GM23338 (cell line): ENCODE results near the gene A4GNT. TPM values are rescaled to one million over a fixed set of nuclear protein-coding genes. Genes with fewer than 3 reads are reported as not detected.

ENCODE experiments used
- ATAC-seq: fragments of 200-7000 bp; cut with Tn5 transposase; 3 replicates; pipeline ENCODE4 v1.9.1; 2020
- DNase-seq: peaks from one replicate; pipeline ENCODE4 v3.0.0-alpha.2; 2015; ENCODE audit warnings: low spot score
- H2AFZ ChIP-seq: fragments of 200-600 bp; sonication (generic); 2 replicates; pipeline ENCODE4 v1.8.0; 2016; ENCODE audit warnings: antibody characterized with exemption, mild to moderate bottlenecking, moderate library complexity
- H3F3A ChIP-seq: fragments of 200-600 bp; sonication (generic); replicated peaks from 2 replicates; pipeline ENCODE4 v1.8.0; 2017; ENCODE audit warnings: antibody characterized with exemption, mixed run types, low read depth
- H3K27ac ChIP-seq: fragments of 200-600 bp; sonication (generic); 2 replicates; pipeline ENCODE4 v1.6.1; 2016; ENCODE audit warnings: low read depth
- H3K27me3 ChIP-seq: fragments of 200-600 bp; sonication (generic); 2 replicates; pipeline ENCODE4 v1.8.0; 2016; ENCODE audit warnings: mild to moderate bottlenecking, mixed run types, moderate library complexity; ENCODE audit not compliant: insufficient read depth
- H3K36me3 ChIP-seq: fragments of 200-600 bp; sonication (generic); 2 replicates; pipeline ENCODE4 v1.8.0; 2016; ENCODE audit warnings: mild to moderate bottlenecking; ENCODE audit not compliant: insufficient read depth
- H3K4me1 ChIP-seq: fragments of 200-600 bp; sonication (generic); 2 replicates; pipeline ENCODE4 v1.8.0; 2016; ENCODE audit warnings: mild to moderate bottlenecking, moderate library complexity; ENCODE audit not compliant: insufficient read depth
- H3K4me2 ChIP-seq: fragments of 200-600 bp; sonication (generic); 2 replicates; pipeline ENCODE4 v1.7.1; 2017; ENCODE audit warnings: mixed run types
- H3K4me3 ChIP-seq: fragments of 200-600 bp; sonication (generic); 2 replicates; pipeline ENCODE4 v1.6.1; 2016; ENCODE audit warnings: mixed run types
- H3K79me2 ChIP-seq: fragments of 200-600 bp; sonication (generic); replicated peaks from 2 replicates; pipeline ENCODE4 v1.8.0; 2017; ENCODE audit warnings: mild to moderate bottlenecking; ENCODE audit not compliant: insufficient read depth
- H3K9me2 ChIP-seq: fragments of 200-600 bp; sonication (generic); 2 replicates; pipeline ENCODE4 v1.8.0; 2017; ENCODE audit not compliant: insufficient read depth
- H4K20me1 ChIP-seq: fragments of 200-600 bp; sonication (generic); replicated peaks from 2 replicates; pipeline ENCODE4 v1.8.0; 2017; ENCODE audit warnings: mild to moderate bottlenecking; ENCODE audit not compliant: insufficient read depth
- H3K27ac Mint-ChIP-seq: 2 replicates; pipeline ENCODE4 v1.8.0; 2020; ENCODE audit warnings: inconsistent platforms, mild to moderate bottlenecking, moderate library complexity, mixed read lengths
- H3K27me3 Mint-ChIP-seq: 3 replicates; pipeline ENCODE4 v1.8.0; 2022; ENCODE audit warnings: low read depth, mild to moderate bottlenecking, moderate library complexity, mixed read lengths, inconsistent platforms; ENCODE audit not compliant: insufficient read depth, poor library complexity
- H3K36me3 Mint-ChIP-seq: 3 replicates; pipeline ENCODE4 v1.8.0; 2021; ENCODE audit warnings: low read depth, mild to moderate bottlenecking, inconsistent platforms, moderate library complexity, mixed read lengths
- H3K4me1 Mint-ChIP-seq: 3 replicates; pipeline ENCODE4 v1.8.0; 2020; ENCODE audit warnings: mild to moderate bottlenecking, inconsistent platforms, mixed read lengths
- H3K4me3 Mint-ChIP-seq: 3 replicates; pipeline ENCODE4 v1.8.0; 2021; ENCODE audit warnings: moderate library complexity, mild to moderate bottlenecking, inconsistent platforms, mixed read lengths
- H3K9me3 Mint-ChIP-seq: 3 replicates; pipeline ENCODE4 v1.8.0; 2020; ENCODE audit warnings: moderate library complexity, mild to moderate bottlenecking, inconsistent platforms, mixed read lengths
- CREB1 ChIP-seq: fragments of 250-450 bp; sonication (Bioruptor Pico); IDR thresholded peaks from 2 replicates; pipeline ENCODE4 v1.5.0; 2020; ENCODE audit warnings: low read depth, mild to moderate bottlenecking, moderate library complexity
- CTCF ChIP-seq, 2 experiments: fragments of 200-600 bp in 1 of 2; sonication (generic) in 1 of 2; conservative IDR thresholded peaks; 2 replicates each; pipeline versions ENCODE4 v1.5.1 to v1.6.1; 2016 to 2017; ENCODE audit warnings: antibody characterized with exemption in 2 of 2, low read depth in 2 of 2, mild to moderate bottlenecking in 2 of 2, moderate library complexity in 1 of 2
- ETS1 ChIP-seq: IDR thresholded peaks from 2 replicates; pipeline ENCODE4 v1.6.1; 2016; ENCODE audit warnings: antibody characterized with exemption
- EZH2 ChIP-seq: fragments of 200-600 bp; sonication (generic); IDR thresholded peaks from one replicate; pipeline ENCODE4 v1.8.0; 2017; ENCODE audit warnings: antibody characterized with exemption, mild to moderate bottlenecking, low read depth; ENCODE audit not compliant: unreplicated experiment
- JUNB ChIP-seq: IDR thresholded peaks from one replicate; pipeline ENCODE4 v1.6.1; 2016; ENCODE audit warnings: antibody characterized with exemption; ENCODE audit not compliant: unreplicated experiment
- REST ChIP-seq: IDR thresholded peaks from one replicate; pipeline ENCODE4 v1.6.1; 2018; ENCODE audit warnings: antibody characterized with exemption; ENCODE audit not compliant: unreplicated experiment
- STAT1 ChIP-seq: IDR thresholded peaks from one replicate; pipeline ENCODE4 v1.6.1; 2016; ENCODE audit warnings: antibody characterized with exemption; ENCODE audit not compliant: unreplicated experiment
- ZNF114 ChIP-seq: fragments of 250-450 bp; sonication (Bioruptor Pico); IDR thresholded peaks from 2 replicates; pipeline ENCODE4 v1.5.0; 2020; ENCODE audit warnings: mild to moderate bottlenecking, moderate library complexity
- ZNF462 ChIP-seq: fragments of 250-450 bp; sonication (Bioruptor Pico); IDR thresholded peaks from 2 replicates; pipeline ENCODE4 v1.5.0; 2020; ENCODE audit warnings: mild to moderate bottlenecking, moderate library complexity
- polyA plus RNA-seq: library from polyadenylated mRNA; unstranded; fragments of >200 nt; fragmentation: Nextera tagmentation; extraction: Ambion mirVana; gene quantifications from 2 replicates; pipeline ENCODE4 v1.2.1, GENCODE V29; 2016
- total RNA-seq: library from RNA; depleted of rRNA; stranded (reverse); fragments of >200 nt; shearing (Covaris generic); gene quantifications from 2 replicates; pipeline ENCODE4 v1.2.3, GENCODE V29; 2014

Gene A4GNT
- total and polyA plus RNA-seq, 2 experiments from 2014 or later: not detected

GRCh38 chr3:138079901-138080300 is 52.3 kb downstream of the A4GNT start:
- no peak overlapping the region for H3K4me2 ChIP-seq
- H3K4me1 ChIP-seq: no peaks in the 10 kb centered on the region
- H4K20me1 ChIP-seq: no peaks in the 10 kb centered on the region
- Mint-ChIP-seq H3K4me3 (no peak overlapping the region), H3K9me3 (no peaks in the 10 kb centered on the region), H3K27me3 (peaks cover 3% of the 10 kb centered on the region), H3K4me1 (no peaks in the 10 kb centered on the region; the same call in 2 of the 3 replicates), H3K27ac (no peak overlapping the region), H3K36me3 (peaks cover 28% of the 10 kb centered on the region)
- no peaks in the 10 kb centered on the region for H3F3A ChIP-seq
- TF ChIP-seq REST: no peak
- no peak for ATAC-seq
- no peaks in the 10 kb centered on the region; the same call in 1 of the 2 replicates for H3K36me3 ChIP-seq
- DNase-seq: no peak
- H2AFZ ChIP-seq: no peak overlapping the region
- no peaks in the 10 kb centered on the region for H3K79me2 ChIP-seq
- no peak overlapping the region for H3K4me3 ChIP-seq
- no peaks in the 10 kb centered on the region for H3K9me2 ChIP-seq
- H3K27ac ChIP-seq: no peak overlapping the region
- no peaks in the 10 kb centered on the region for H3K27me3 ChIP-seq

- H3K27ac ChIP-seq: no peak overlapping the region
- no peaks in the 10 kb centered on the region for H3K27me3 ChIP-seq
- H4K20me1 ChIP-seq: no peaks in the 10 kb centered on the region
- no peaks in the 10 kb centered on the region for H3F3A ChIP-seq
- no peaks in the 10 kb centered on the region for H3K9me3 Mint-ChIP-seq
- H3K9me2 ChIP-seq: no peaks in the 10 kb centered on the region
- no peaks in the 10 kb centered on the region; the same call in 1 of the 2 replicates for H3K36me3 ChIP-seq
- peaks cover 3% of the 10 kb centered on the region for H3K27me3 Mint-ChIP-seq
- no peak for DNase-seq
- H3K4me1 Mint-ChIP-seq: no peaks in the 10 kb centered on the region; the same call in 2 of the 3 replicates
- no peaks in the 10 kb centered on the region for H3K79me2 ChIP-seq
- H3K27ac Mint-ChIP-seq: no peak overlapping the region
- no peak overlapping the region for H3K4me3 ChIP-seq
- H3K4me3 Mint-ChIP-seq: no peak overlapping the region
- no peak overlapping the region for H3K4me2 ChIP-seq
- no peaks in the 10 kb centered on the region for H3K4me1 ChIP-seq
- H3K36me3 Mint-ChIP-seq: peaks cover 24% of the 10 kb centered on the region
- no peak overlapping the region for H2AFZ ChIP-seq
- no peak for ATAC-seq
- TF ChIP-seq ETS1 (no peak), ZNF114 (CRISPR knock-in tag) (no peak), CTCF (conservative IDR thresholded peaks at IDR 0.05; ENCODE audit: low read depth in 2 of 2) (no peak), ZNF462 (CRISPR knock-in tag) (no peak), CREB1 (CRISPR knock-in tag) (no peak), EZH2 (no peak), STAT1 (no peak), JUNB (no peak)
Observed at GRCh38 chr3:138078901-138079344, 53.3 kb downstream of the A4GNT start.
